OCI-LY1 (cell line): ENCODE measurements around the gene TTC19.

ENCODE experiments used
- H2AFZ ChIP-seq: fragments of 200-600 bp; sonication (generic), shearing (Covaris generic); 2 replicates; pipeline ENCODE4 v1.6.0; 2014; ENCODE audit warnings: antibody characterized with exemption, mild to moderate bottlenecking, low read length
- H3F3A ChIP-seq: fragments of 200-600 bp; sonication (generic), shearing (Covaris generic); 2 replicates; pipeline ENCODE4 v1.6.0; 2014; ENCODE audit warnings: mild to moderate bottlenecking, antibody characterized with exemption, low read length, moderate library complexity; ENCODE audit not compliant: insufficient read depth
- H3K27ac ChIP-seq: fragments of 200-600 bp; sonication (generic); 2 replicates; pipeline ENCODE4 v1.5.1; 2014; ENCODE audit warnings: low read length, mixed run types, mild to moderate bottlenecking, low read depth; ENCODE audit not compliant: poor library complexity, severe bottlenecking
- H3K27me3 ChIP-seq: fragments of 200-600 bp; sonication (generic); 2 replicates; pipeline ENCODE4 v1.6.0; 2014; ENCODE audit warnings: antibody characterized with exemption, mild to moderate bottlenecking, low read length, moderate library complexity; ENCODE audit not compliant: insufficient read depth
- H3K36me3 ChIP-seq: fragments of 200-600 bp; sonication (generic); 2 replicates; pipeline ENCODE4 v1.6.1; 2014; ENCODE audit warnings: mild to moderate bottlenecking, antibody characterized with exemption, low read length, moderate library complexity, mixed read lengths; ENCODE audit not compliant: insufficient read depth
- H3K4me1 ChIP-seq: fragments of 200-600 bp; sonication (generic); 2 replicates; pipeline ENCODE4 v1.5.1; 2014; ENCODE audit warnings: mild to moderate bottlenecking, low read length, moderate library complexity; ENCODE audit not compliant: insufficient read depth, severe bottlenecking
- H3K4me2 ChIP-seq: fragments of 200-600 bp; sonication (generic), shearing (Covaris generic); 2 replicates; pipeline ENCODE4 v1.6.1; 2014; ENCODE audit warnings: low read length
- H3K4me3 ChIP-seq: fragments of 200-600 bp; sonication (generic); 2 replicates; pipeline ENCODE4 v1.5.1; 2014; ENCODE audit warnings: low read length, low read depth, mild to moderate bottlenecking, mixed read lengths; ENCODE audit not compliant: poor library complexity, severe bottlenecking
- H3K79me2 ChIP-seq: fragments of 200-600 bp; shearing (Covaris generic); 2 replicates; pipeline ENCODE4 v1.6.1; 2016; ENCODE audit warnings: mixed run types, low read length, mixed read lengths; ENCODE audit not compliant: insufficient read depth
- H3K9ac ChIP-seq: fragments of 200-600 bp; sonication (generic), shearing (Covaris generic); 2 replicates; pipeline ENCODE4 v1.6.1; 2014; ENCODE audit warnings: mild to moderate bottlenecking, low read length, mixed read lengths
- H3K9me2 ChIP-seq: fragments of 200-600 bp; sonication (generic), shearing (Covaris generic); 2 replicates; pipeline ENCODE4 v1.6.1; 2014; ENCODE audit warnings: low read depth, mild to moderate bottlenecking, low read length, mixed read lengths
- H3K9me3 ChIP-seq: fragments of 200-600 bp; shearing (Covaris generic); 2 replicates; pipeline ENCODE4 v1.6.1; 2014; ENCODE audit warnings: low read length, mixed read lengths
- H4K20me1 ChIP-seq: fragments of 200-600 bp; sonication (generic), shearing (Covaris generic); 2 replicates; pipeline ENCODE4 v1.6.0; 2016; ENCODE audit warnings: mild to moderate bottlenecking, low read length; ENCODE audit not compliant: insufficient read depth
- CTCF ChIP-seq: fragments of 200-600 bp; sonication (generic), shearing (Covaris generic); IDR thresholded peaks from 2 replicates; pipeline ENCODE4 v1.5.1; 2017; ENCODE audit warnings: mild to moderate bottlenecking, antibody characterized with exemption, low read length, moderate library complexity, mixed read lengths
- EZH2 ChIP-seq: fragments of 200-600 bp; sonication (generic), shearing (Covaris generic); IDR thresholded peaks from 2 replicates; pipeline ENCODE4 v1.8.0; 2017; ENCODE audit warnings: borderline replicate concordance, mixed run types, mild to moderate bottlenecking, antibody characterized with exemption, low read length, moderate library complexity, mixed read lengths

TTC19 gene

GRCh38 chr17:16001226-16001897 lies 1.7 kb downstream of the TTC19 start:
- Histone ChIP-seq H2AFZ (no peak overlapping the region), H3F3A (peaks cover 3% of the 10 kb centered on the region; the same call in 1 of the 2 replicates), H3K36me3 (peaks cover 56% of the 10 kb centered on the region), H3K27me3 (no peaks in the 10 kb centered on the region), H3K4me2 (peak overlapping the region; percentile 76), H3K4me1 (peaks cover 13% of the 10 kb centered on the region), H3K79me2 (peaks cover 15% of the 10 kb centered on the region), H3K27ac (no peak overlapping the region), H3K4me3 (peak overlapping the region; percentile 70), H3K9me2 (no peaks in the 10 kb centered on the region), H3K9me3 (no peaks in the 10 kb centered on the region; the same call in 1 of the 2 replicates), H4K20me1 (no peaks in the 10 kb centered on the region), H3K9ac (peak overlapping the region; percentile 69; the same call in 1 of the 2 replicates)
- TF ChIP-seq EZH2, result no peak
- TF ChIP-seq CTCF, result no peak

- H3K36me3 ChIP-seq, result peaks cover 69% of the 10 kb centered on the region
- H3K9ac ChIP-seq, result no peak overlapping the region
- no peaks in the 10 kb centered on the region; the same call in 1 of the 2 replicates for H3K9me3 ChIP-seq
- peaks cover 15% of the 10 kb centered on the region for H3K79me2 ChIP-seq
- H4K20me1 ChIP-seq, result no peaks in the 10 kb centered on the region
- H2AFZ ChIP-seq, result no peak overlapping the region
- peaks cover 13% of the 10 kb centered on the region for H3K4me1 ChIP-seq
- H3F3A ChIP-seq, result no peaks in the 10 kb centered on the region
- no peak overlapping the region for H3K27ac ChIP-seq
- no peak overlapping the region for H3K4me2 ChIP-seq
- no peaks in the 10 kb centered on the region for H3K9me2 ChIP-seq
- H3K27me3 ChIP-seq, result no peaks in the 10 kb centered on the region
- no peak overlapping the region for H3K4me3 ChIP-seq
- no peak for TF ChIP-seq CTCF
- TF ChIP-seq EZH2, result no peak
These were observed 3.2 kb downstream of the TTC19 start for GRCh38 chr17:16002708-16003260.

GRCh38 chr17:16003841-16004240 lies 4.2 kb downstream of the TTC19 start:
- Histone ChIP-seq H3K4me1 (peaks cover 11% of the 10 kb centered on the region), H3K27me3 (no peaks in the 10 kb centered on the region), H3K9ac (no peak overlapping the region), H3K4me3 (no peak overlapping the region), H3K79me2 (peaks cover 15% of the 10 kb centered on the region), H3K27ac (no peak overlapping the region), H2AFZ (no peak overlapping the region), H4K20me1 (no peaks in the 10 kb centered on the region), H3K9me2 (no peaks in the 10 kb centered on the region), H3K9me3 (no peaks in the 10 kb centered on the region; the same call in 1 of the 2 replicates), H3K4me2 (no peak overlapping the region), H3K36me3 (peaks cover 80% of the 10 kb centered on the region), H3F3A (no peaks in the 10 kb centered on the region)
- TF ChIP-seq EZH2, result no peak
- no peak for TF ChIP-seq CTCF
